Stimulated activated CD4-positive, alpha-beta T cell treated with anti-CD3 and anti-CD28 coated beads, TNF-alpha, amount 100 ng/mL, for 1 hour (primary cell): ENCODE measurements around the gene KCNQ1.

Experiments
- DNase-seq, 3 donors: peaks; one replicate each; pipeline ENCODE4 v3.0.0-alpha.2; 2020; ENCODE audit warnings: low read depth in 3 of 3, low spot score in 1 of 3

The KCNQ1 gene

DNA sequence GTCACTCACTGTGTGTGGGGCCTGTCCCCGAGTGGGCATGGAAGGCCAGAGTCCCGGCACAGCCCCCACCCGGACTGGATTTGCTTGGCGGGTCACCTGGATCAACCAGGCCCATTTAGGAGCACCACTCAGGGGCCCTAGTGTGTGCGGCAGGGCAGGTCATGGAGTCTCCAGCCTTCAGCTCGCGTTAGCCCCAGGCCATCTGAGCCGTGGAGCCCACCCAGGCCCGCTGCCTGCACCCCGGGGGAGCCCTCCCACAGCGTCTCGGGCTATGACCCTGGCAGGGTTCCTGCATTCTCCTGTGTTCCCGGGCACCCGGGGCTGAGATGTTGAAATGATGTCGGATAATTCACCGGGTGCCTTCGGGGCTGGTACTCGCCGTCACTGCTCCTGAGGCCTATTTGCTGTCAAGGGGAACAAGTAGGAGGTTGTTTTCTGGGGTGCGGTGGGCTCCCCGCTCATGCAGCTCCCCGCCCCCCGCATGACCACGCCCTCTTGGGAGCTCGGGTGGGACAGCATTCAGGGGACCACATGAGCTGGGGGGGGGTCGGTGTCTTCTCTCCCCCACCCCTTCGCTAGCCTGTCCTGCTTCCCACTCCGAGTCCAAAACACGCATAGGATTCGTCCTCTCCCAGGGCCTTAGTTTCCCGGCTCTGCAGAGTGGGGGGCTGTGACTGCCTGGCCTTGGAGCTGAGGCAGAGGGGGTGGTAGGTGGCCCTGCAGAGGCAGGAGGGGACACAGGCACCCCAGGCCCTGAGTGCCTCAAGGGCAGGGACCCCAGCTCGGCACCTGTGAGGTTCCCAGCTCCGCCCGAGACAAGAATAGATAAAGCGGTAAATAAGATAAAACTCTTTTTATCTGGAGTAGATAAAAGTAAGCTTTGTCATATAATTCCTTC lies 77.2 kb downstream of the KCNQ1 start:
- no peak for DNase-seq

DNA sequence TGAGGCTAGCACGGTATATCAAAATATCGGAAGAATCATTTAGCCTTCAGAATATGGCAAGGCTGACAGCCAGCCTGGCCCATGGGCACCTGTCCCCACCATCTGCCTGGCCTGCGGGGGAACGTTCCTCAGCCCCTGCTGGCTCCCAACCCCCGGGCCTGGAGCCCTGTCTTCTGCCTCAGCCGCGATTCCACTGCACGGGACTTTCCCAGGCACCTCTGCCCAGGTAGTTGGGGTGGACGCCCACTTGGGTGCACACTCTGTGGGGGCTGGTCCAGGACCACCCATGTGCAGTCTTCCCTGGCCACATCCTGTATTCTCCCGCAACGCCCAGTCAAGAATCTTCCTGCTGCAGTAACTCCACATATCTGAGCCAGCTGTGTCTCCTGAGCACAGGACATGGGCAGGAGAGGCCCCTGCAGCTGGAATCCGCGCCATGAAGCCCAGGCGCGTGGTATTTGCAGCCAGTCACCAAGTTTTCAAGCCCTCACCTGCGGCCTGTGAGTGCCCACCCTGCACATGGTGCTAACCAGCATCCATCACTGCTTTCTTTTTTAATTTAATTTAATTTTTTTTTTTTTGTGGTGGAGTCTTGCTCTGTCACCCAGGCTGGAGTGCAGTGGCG lies 77.9 kb downstream of the KCNQ1 start:
- no peak for DNase-seq

DNA sequence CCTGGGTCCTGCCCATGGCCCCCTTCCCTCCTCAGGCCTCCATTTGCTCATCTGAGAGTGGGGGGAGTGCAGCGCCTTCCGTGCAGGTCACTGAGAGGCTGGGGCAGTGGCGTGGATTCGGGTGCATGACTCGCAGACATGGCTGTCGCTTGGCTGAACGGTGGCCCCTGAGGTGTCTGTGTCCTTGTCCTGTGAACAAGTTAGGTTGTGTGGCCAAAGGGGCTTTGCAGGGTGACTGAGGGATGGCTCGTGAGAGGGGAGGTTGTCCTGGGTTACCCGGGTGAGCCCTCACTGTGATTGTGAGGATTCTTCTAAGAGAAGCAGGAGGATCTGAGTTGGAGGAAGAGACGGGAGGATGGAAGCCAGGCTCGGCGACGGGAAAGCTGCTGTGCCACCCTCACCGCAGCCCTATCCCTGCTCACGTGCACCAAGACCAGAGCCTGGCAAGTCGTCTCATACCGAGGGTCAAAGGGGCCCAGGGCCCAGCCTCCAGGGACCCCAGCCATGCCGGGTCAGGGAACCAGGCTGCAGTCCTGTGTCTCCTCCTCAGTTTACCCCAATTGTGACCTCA lies 79.1 kb downstream of the KCNQ1 start:
- DNase-seq = no peak

DNA sequence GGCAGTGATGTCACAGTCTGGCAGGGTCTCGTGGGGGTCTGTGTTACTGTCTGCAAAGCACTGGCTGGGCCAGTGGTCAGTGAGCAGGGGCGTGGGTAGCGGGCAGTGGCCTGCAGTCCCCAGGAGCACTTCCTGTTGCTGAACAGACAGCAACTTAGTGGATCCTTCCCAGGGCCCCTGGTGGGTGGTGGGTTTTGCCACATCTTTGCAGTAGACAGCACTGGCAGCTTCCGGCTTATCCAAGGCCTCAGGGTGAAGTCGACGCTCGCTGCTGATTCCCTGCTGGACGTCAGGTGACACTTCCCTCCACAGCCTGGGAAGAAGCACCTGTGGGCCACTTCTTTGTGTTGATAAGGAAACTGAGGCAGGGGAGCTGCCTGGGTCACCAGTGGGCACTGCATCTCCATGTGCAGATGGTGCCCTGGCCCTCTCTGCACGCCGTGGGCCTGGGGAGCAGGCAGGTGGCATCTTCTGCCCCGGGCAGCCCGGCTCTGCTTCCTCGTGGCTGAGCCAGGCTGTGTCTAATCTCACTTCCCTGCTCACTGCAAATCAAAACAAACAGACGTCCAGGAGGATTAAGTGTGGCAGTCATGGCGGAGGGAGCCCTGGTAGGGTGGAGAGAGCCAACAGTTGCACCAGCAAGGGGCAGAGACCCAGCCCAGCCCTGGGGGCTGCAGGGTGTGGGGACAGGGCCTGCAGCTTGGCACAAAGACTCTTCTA lies 79.8 kb downstream of the KCNQ1 start:
- DNase-seq = no peak

DNA sequence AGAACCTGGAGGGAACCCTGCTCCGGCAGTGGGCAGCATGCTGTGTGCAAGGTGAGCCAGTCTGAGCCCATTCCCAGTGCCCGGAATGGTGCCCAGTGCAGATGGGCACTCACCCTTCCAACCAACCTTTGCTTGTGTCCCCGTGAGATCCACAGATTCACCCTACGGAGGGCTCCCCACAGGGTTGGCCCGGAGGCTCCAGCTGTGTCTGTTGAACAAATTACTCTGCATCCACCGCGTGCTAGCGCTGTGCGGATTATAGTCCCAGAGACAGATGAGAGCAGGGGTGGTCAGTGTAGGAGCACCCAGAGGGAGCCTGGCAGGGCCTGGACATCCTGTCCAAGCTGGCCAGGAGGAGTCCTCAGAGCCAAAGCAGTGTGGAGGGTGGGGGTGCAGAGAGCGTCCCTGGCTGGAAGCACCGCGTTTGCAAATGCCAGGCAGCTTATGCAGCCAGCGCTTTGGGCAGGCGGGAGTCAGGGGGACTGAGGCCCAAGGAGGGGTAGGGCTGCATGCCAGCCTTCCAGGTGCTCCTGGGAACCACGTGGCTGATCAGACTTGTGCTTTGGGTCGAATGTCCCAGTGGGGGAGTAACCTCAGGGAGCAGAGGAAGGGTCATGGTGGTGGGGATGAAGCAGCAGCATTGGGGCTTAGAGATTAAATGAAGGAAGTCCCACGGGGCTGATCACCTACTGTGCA lies 80.5 kb downstream of the KCNQ1 start:
- no peak for DNase-seq

DNA sequence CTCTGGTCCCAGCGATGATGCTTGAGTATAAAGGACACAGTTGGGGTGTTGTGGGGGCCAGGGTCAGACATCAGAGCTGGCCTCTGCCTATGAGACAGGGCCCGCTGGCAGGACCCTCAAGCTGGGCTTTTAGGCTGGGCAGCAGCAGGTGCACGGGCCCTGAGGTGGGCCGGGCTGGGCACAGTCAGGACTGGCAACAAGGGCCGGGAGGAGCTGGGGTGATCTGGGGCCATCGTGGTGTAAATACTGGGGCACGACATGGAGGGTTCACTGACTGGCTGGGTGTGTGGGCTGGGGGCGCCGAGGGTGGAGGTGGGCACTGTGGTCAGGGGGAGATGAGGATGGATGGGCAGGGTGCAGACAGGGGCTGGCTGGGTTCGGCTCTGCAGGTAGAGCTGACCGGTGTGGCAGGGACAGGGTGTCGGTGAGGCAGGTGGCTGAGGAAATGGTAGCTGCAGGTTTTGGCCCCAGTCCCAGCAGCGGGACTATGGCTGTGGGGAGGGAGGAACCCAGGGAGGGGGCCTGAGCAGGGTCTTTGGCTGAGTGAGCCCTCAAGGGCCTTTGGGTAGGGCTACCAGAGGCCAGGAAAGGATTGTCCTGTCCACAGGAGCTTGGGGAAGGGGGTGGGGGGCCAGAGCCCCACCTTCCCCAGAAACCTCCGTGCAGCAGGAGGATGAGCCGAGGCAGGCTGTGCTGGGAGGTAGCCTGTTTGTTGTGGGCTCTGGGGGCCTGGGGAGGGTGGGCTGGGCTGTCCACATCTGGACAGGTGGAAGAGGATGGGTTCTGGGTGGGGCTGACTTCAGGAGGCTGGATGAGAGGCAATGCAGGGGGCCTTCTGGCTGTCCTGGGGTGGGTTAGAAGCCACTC lies 81.4 kb downstream of the KCNQ1 start:
- DNase-seq = no peak

DNA sequence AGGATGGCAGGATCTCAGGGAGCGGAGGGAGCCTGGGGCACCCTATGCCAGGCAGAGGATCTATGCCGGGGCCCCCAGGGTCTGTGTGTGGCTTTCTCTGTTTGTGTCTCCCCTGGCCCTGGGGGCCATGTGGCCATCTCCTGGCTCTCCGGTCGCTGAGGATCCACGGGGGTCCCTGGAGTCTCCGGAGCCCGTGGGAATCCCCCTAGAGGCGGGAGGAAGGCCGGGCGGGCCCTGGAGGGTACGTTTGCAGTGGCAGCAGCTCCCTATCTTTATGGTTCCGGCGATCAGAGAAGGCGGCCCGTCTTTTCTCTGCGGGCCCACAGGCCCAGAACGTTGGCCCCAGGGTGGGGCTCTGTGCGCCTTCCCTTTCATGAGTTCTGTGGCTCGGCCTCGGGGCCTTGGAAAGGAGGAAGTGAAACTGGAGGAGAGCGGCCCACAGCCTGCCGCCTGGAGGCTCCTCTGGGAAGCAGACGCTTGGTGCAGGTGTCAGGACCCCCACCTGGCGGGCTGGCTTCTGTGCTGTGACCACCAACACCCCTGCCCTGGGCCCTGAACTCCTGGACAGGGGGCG lies 82.1 kb downstream of the KCNQ1 start:
- no peak for DNase-seq

DNA sequence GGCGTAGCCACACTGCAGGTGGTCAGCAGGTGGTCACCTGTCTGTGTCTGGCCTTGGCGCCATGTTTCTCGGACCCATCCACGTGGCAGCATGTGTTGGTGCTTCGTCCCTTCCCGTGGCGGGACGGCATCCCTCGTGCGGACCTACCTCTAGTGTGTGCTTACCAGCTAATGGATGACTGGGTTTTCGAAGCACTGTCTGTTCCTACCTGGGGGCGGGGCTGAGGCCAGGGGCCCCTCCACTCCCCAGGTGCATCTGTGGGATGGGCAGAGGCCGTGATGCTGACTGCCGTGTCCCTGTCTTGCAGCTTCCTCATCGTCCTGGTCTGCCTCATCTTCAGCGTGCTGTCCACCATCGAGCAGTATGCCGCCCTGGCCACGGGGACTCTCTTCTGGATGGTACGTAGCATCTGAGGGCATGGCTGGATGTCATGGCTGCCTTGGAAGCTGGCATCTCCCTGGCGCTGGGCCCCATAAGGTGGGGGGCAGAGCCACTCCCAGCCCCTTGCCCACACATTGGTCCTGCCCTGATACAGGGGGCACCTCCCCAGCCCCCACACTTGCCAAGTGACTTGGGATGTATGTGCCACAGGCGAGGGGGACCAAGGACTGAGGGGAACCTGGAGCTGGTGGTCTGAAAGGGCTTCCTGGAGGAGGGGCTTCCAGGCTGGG lies 82.9 kb downstream of the KCNQ1 start:
- no peak for DNase-seq

DNA sequence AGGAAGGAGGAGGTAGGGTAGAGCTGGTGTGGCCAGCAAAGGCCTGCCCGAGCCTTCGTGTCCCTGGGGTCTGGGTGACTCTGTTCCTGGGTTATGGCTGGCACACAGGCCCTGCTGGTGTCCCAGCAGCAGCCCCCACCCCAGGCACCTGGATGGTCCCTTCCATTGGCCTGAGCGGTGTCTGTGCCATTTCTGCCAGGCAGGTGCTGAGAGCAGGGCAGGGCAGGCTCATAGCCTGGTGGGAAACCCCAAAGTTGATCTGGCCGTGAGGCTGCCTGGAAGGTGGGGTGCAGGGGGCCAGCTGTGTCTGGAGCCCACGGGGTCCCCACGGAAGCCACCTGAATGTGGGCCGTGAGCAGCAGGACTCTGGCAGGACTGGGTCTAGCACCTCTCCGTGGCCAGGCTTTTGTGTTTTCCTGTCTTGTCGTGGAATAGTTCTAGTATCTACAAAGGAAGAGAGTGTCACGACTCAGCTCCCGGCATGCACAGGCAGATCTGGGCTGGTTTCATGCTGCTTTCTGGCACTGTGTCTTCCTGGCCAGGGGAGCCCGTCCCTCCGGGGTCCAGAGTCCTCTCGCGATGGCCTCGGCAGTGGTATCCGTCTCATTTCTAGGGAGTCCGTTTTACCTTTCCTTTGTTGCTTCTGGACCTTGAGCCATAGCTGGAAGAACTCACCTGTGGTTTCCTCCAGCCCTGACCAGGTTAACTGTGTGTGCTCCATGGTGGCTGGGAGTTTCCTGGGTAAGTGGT lies 83.7 kb downstream of the KCNQ1 start:
- no peak for DNase-seq

DNA sequence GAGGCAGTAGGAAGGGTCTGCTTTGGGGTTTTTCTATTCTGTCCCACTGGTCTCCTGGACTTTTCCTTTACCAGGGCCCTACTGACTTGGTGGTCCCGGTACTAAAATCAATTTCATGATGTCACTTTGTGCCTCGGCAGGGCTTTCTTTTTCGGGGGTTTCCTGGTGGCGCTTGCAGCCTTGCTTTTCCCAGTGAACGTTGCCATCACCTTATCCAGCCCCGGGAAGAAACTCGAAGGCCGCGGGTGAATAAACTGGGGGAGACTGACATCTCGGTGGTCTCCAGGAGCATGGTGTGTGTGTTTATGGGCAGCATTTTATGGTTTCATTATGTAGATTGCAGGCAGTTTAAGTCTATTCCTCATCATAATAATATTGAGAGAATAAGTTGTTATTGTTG lies 84.4 kb downstream of the KCNQ1 start:
- no peak for DNase-seq

DNA sequence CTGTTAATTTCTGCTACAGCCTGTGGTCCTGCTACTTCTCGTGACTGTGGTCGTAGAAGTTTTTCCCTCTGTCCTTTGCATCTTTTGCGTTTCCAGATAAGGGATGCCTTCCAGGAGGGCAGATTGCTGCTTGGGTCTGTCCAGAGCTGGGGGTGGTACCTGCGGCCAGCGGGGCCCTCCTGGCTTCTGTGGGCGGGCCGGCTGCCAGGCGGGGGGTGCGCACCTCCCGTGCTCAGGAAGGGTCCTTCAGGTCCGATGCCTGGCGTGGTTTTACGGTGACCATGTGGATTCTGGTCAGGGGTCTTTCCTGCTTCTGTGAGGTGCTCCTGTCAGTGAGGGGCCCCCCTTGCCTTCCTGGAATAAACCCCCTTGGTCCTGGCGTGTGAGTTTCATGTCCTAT lies 84.8 kb downstream of the KCNQ1 start:
- DNase-seq = no peak

DNA sequence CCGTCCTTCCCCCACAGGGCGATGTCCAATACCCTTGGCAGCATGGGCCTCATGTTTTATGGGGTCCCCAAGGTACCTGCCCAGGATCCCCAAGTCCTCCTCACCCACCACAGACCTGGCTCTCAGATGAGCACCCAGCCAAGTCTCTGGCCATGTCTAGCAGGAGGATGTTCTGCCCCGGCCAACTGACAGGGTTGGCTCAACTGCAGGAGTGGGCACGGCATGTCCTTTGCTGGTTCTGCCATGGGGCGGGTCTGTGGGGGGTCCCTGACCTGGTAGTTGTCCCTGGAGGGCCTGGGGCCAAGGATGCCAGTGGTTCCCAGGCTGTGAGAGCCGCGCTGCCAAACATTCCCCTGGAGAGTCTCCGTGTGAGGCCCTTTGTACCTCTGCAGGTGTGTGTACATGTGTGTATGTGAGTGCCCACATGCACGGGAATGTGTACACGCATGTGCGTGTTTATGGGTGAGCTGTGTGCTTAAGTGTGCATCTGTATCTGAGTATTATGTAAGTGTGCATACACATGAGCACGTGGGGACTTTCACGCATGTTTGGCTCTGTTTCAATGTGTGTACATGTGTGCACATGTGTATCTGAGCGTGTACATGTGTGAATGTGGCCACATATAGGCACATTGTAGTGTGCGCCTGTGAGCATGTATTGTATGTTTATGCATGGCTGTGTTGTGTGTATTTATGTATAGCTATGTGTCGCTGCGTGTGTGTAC lies 85.5 kb downstream of the KCNQ1 start:
- no peak for DNase-seq

DNA sequence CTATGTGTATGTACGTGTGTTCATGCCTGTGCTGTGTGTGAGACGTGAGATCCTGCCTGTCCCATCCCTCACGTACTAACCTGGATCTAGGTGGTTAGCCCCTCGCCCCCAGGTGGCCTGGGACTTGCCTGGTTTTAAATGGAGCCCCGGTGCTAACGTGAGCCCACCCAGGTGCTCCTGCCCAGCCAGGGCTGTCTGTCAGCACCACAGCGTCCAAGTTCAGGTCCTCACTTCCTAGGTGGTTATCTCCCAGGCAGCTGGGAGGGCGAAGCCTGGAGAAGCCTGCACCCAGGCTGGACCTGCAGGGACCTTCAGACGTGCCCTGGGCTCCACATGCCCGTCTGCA lies 86.0 kb downstream of the KCNQ1 start:
- no peak for DNase-seq

DNA sequence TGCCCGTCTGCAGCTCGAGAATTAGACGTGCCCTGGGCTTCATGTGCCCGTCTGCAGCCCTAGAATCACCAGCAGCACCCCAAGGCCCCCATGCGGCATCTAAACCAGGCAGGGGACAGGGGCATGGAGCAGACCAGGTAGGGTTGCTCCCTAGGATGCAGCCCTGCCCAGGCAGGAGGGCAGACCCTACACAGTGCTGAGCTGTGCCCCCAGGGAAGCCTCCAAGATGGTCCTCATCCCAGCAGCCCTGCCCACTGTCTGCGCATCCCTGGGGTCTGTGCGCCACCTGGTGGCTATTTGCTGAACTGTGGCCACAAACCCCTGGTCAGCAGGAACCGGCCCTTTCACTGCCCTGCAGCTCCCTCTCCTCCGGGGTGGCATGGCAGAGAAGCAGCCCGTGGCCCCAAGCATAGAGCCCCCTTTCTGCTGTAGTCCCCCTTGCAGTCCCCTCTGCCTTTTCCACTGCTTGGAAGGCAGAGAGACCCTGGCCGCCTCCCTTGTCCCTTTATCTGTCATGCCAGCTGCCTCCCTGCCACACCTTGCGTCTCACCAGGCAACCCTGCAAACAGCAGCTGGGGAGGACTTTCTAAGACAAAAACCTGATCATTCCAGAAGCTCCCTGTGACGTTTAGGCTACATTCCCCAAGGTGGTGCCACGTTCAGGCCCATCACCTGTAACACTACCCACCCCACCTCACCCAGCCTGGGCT lies 86.6 kb downstream of the KCNQ1 start:
- DNase-seq = peak; percentile 10 to 63 (median 36)

DNA sequence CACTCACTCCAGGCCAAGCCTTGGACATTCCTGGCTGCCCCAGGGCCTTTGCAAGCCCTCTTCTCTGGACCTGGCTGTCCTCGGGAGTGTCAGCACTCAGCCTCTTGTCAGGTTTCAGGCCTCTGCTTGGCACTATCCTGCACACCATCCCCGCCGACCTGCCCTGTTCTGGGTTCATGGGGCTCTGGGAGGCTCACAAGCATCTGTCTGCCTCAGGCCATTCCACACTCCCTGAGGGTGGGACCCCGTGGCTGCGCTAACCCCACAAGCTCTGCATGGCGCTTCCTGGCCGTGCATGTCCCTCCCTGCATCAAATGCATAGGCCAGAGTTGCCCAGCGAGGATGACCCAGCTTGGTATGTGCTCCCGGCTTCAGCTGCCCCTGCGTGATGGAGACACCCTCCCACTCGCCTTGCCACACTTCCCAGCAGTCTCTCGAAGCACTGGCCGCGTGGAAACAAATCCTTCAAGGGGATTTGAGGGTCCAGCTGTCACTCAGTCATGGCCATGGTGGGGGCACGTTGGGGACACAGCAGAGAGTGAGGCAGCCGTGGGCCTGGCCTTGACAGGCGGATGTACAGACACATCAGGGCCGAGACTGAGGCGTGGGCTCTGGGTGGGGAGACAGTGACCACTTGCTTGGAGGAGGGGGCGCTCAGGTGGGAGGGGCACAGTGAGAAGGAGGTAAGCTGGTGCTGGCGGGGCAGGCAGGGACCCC lies 87.3 kb downstream of the KCNQ1 start:
- no peak for DNase-seq

DNA sequence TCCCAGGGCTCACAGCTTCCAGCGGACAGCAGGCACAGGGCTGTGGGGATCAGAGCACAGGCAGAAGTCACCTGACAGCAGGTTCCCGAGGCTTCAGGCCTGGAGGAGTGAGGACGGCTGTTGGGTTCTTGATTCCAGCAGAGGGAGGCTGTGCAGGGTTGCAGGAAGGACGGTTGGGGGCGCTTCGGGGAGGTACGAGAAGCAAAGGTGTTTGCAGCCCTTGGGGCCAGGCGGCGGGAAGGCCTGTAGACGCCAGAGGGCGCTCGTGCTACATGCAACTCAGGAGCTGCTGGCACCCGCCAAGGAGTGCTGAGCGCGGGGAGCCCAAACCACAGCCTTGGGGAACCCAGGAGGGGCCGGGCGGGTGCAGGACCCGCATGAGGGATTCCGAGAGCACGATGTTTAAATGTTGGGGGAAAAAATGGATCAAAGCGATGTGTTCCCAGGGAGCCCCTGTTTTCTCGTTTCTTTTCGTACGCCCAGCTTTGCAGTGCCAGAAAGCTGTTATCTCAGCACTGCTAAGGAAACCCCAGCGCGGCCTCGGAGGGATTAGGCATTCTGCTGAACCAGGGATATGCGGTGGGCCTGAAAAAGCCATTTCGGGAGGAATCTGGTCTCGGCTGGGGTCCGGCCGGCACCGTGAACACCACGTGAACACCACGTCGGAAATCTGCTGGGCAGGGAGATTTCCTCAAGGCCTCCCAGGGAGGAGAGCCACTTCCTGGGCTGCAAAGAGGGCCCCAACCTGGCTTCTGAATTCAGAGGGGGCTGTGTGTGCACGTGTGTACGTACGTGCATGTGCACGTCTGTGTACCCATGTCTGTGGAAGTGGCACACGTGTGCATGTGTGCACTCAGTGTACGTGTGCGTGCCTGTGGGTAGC lies 88.1 kb downstream of the KCNQ1 start:
- peak; percentile 75 to 92 (median 83) for DNase-seq
